SH-SY5Y (cell line): ENCODE data around the gene GFOD1.

ENCODE experiments used
- GATA2 ChIP-seq: IDR thresholded peaks from 2 replicates; pipeline ENCODE4 v1.6.1; 2011; ENCODE audit warnings: mild to moderate bottlenecking, low read depth, low read length
- GATA3 ChIP-seq: IDR thresholded peaks from 2 replicates; pipeline ENCODE4 v1.6.1; 2011; ENCODE audit warnings: low read depth, mild to moderate bottlenecking, low read length, moderate library complexity

GRCh38 chr6:13402711-13403110, 84.7 kb downstream of the GFOD1 start:
- TF ChIP-seq GATA3 (no peak), GATA2 (no peak)
